B cell (primary cell): ENCODE results near the gene TEX11. TPM values are rescaled to one million over a fixed set of nuclear protein-coding genes. Genes with fewer than 3 reads are reported as not detected.

Experiments
- ATAC-seq: fragments of 200-7000 bp; cut with Tn5 transposase; one replicate; pipeline ENCODE4 v1.10.0; 2021; ENCODE audit warnings: low read depth, mild to moderate bottlenecking, moderate number of reproducible peaks, moderate library complexity
- CTCF ChIA-PET: fragments of 350-600 bp; sonication (Branson Sonifier 250); formaldehyde crosslinking; loops from one replicate; lab custom pipeline; 2021; ENCODE audit warnings: antibody characterized with exemption, inconsistent platforms; lab: Charles Lee
- POLR2A ChIA-PET: fragments of 350-600 bp; sonication (Branson Sonifier 250); formaldehyde crosslinking; loops from one replicate; lab custom pipeline; 2021; ENCODE audit warnings: antibody characterized with exemption; lab: Charles Lee
- DNase-seq: peaks from one replicate; pipeline ENCODE4 v3.0.0; 2013
- H2AFZ ChIP-seq: 2 replicates; pipeline ENCODE4 v1.6.1; 2012; ENCODE audit warnings: mild to moderate bottlenecking, low read depth, low read length; ENCODE audit not compliant: insufficient read depth, poor library complexity, severe bottlenecking
- H3K27ac ChIP-seq, 2 donors: 1 replicate in 1 of 2; 2 replicates in 1 of 2; pipeline ENCODE4 v1.5.1; 2012 to 2013; ENCODE audit warnings: low read length in 2 of 2, mild to moderate bottlenecking in 2 of 2, moderate library complexity in 1 of 2
- H3K27me3 ChIP-seq, 4 experiments: fragments of 200-600 bp in 1 of 4; sonication (generic) in 1 of 4; replicated peaks in 1 of 4; 1 replicate in 2 of 4; 2 replicates in 2 of 4; pipeline versions ENCODE4 v1.6.1 to v1.7.0; 2013 to 2016; ENCODE audit warnings: low read length in 3 of 4, mild to moderate bottlenecking in 2 of 4, mixed read lengths in 1 of 4, moderate library complexity in 1 of 4; ENCODE audit not compliant: insufficient read depth in 4 of 4, control insufficient read depth in 3 of 4; ENCODE audit errors: control extremely low read depth in 1 of 4
- H3K36me3 ChIP-seq, 2 experiments: replicated peaks in 1 of 2; 1 replicate in 1 of 2; 2 replicates in 1 of 2; pipeline versions ENCODE4 v1.6.1 to v1.7.1; 2013; ENCODE audit warnings: low read length in 1 of 2; ENCODE audit not compliant: insufficient read depth in 2 of 2, control insufficient read depth in 1 of 2; ENCODE audit errors: control extremely low read depth in 1 of 2, extremely low read depth in 1 of 2
- H3K4me1 ChIP-seq, 2 donors: fragments of 200-600 bp in 1 of 2; sonication (generic) in 1 of 2; 1 replicate in 1 of 2; 2 replicates in 1 of 2; pipeline versions ENCODE4 v1.5.1 to v1.6.1; 2013 to 2017; ENCODE audit warnings: low read length in 2 of 2; ENCODE audit not compliant: control insufficient read depth in 2 of 2, insufficient read depth in 2 of 2
- H3K4me2 ChIP-seq: replicated peaks from 2 replicates; pipeline ENCODE3; 2012; ENCODE audit warnings: mild to moderate bottlenecking, low read depth, low read length; ENCODE audit not compliant: poor library complexity, severe bottlenecking
- H3K4me3 ChIP-seq, 5 experiments: fragments of 200-600 bp in 1 of 5; sonication (generic) in 1 of 5; 1 replicate in 3 of 5; 2 replicates in 2 of 5; pipeline versions ENCODE4 v1.5.1 to v1.7.0; 2011 to 2016; ENCODE audit warnings: low read length in 4 of 5, mild to moderate bottlenecking in 4 of 5, low read depth in 2 of 5, control low read depth in 1 of 5, moderate library complexity in 1 of 5; ENCODE audit not compliant: insufficient read depth in 1 of 5; ENCODE audit errors: control extremely low read depth in 1 of 5, extremely low read depth in 1 of 5
- H3K79me2 ChIP-seq: fragments of 200-600 bp; sonication (generic); one replicate; pipeline ENCODE4 v1.6.0; 2016; ENCODE audit warnings: low read length; ENCODE audit not compliant: control insufficient read depth, insufficient read depth
- H3K9ac ChIP-seq: fragments of 200-600 bp; sonication (generic); 2 replicates; pipeline ENCODE4 v1.6.1; 2017; ENCODE audit warnings: mild to moderate bottlenecking, low read length, moderate library complexity
- H3K9me3 ChIP-seq, 3 donors: one replicate each; pipeline versions ENCODE4 v1.6.1 to v1.7.1; 2013; ENCODE audit warnings: low read length in 2 of 3; ENCODE audit not compliant: control insufficient read depth in 2 of 3, insufficient read depth in 1 of 3; ENCODE audit errors: control extremely low read depth in 1 of 3
- H4K20me1 ChIP-seq: 2 replicates; pipeline ENCODE4 v1.6.0; 2012; ENCODE audit warnings: mild to moderate bottlenecking, low read length; ENCODE audit not compliant: insufficient read depth, control insufficient read depth, poor library complexity, severe bottlenecking
- H3K27ac Mint-ChIP-seq: one replicate; pipeline ENCODE4 v1.8.0; 2021; ENCODE audit warnings: mixed read lengths
- H3K27me3 Mint-ChIP-seq: one replicate; pipeline ENCODE4 v1.8.0; 2021; ENCODE audit warnings: mixed read lengths
- H3K4me1 Mint-ChIP-seq: one replicate; pipeline ENCODE4 v1.8.0; 2021; ENCODE audit warnings: mixed read lengths
- H3K4me3 Mint-ChIP-seq: one replicate; pipeline ENCODE4 v1.8.0; 2021; ENCODE audit warnings: mixed read lengths
- H3K9me3 Mint-ChIP-seq: one replicate; pipeline ENCODE4 v1.8.0; 2022; ENCODE audit warnings: mixed read lengths; ENCODE audit not compliant: insufficient read depth
- CTCF ChIP-seq: fragments of 200-600 bp; IDR thresholded peaks from one replicate; pipeline ENCODE4 v1.8.0; 2022; ENCODE audit warnings: antibody characterized with exemption, mild to moderate bottlenecking
- EZH2 ChIP-seq: IDR thresholded peaks from 2 replicates; pipeline ENCODE4 v1.6.1; 2012; ENCODE audit warnings: borderline replicate concordance, low read depth, mild to moderate bottlenecking, moderate library complexity, low read length; ENCODE audit not compliant: insufficient read depth, poor library complexity, severe bottlenecking
- WGBS: methylation state at CpG from one replicate; pipeline ENCODE4 v1.1.5; 2013; ENCODE audit warnings: missing lambda C conversion rate; ENCODE audit not compliant: insufficient coverage; 5-methylcytosine and 5-hydroxymethylcytosine counted together
- intact Hi-C: fragments of 100-400 bp; cut with micrococcal nuclease; formaldehyde crosslinking; loops from one replicate; pipeline ENCODE4 v1.10.0; 2022
- polyA plus RNA-seq: library from polyadenylated mRNA; depleted of rRNA; stranded (reverse); fragments of >200 nt; gene quantifications from 2 replicates; pipeline ENCODE4 v1.2.3, GENCODE V29; 2012
- total RNA-seq, 2 donors: library from RNA; stranded (reverse); fragments of 120-200 nt in 1 of 2; gene quantifications; 1 replicate in 1 of 2; 2 replicates in 1 of 2; pipeline versions ENCODE4 v1.2.3 to v1.2.4, GENCODE V29; 2013 to 2022

Gene TEX11
- total and polyA plus RNA-seq, 2 donors (not counting 1 experiment from before 2014, with no cell fraction given): not detected

GRCh38 chrX:70488856-70489255 lies 419.7 kb downstream of the TEX11 start:
- H3K9me3 ChIP-seq: no peaks in the 10 kb centered on the region
- H3K4me3 ChIP-seq: no peak overlapping the region
- no peak overlapping the region for H3K27ac ChIP-seq
- ChIA-PET POLR2A (no interaction called here), CTCF (no interaction called here)
- ATAC-seq: no peak
- no peaks in the 10 kb centered on the region for H3K27me3 ChIP-seq
- no peaks in the 10 kb centered on the region for H4K20me1 ChIP-seq
- DNase-seq: no peak
- H3K79me2 ChIP-seq: no peaks in the 10 kb centered on the region
- H3K9me3 Mint-ChIP-seq: no peaks in the 10 kb centered on the region
- H3K4me2 ChIP-seq: no peak overlapping the region
- H3K9ac ChIP-seq: no peak overlapping the region
- no peak overlapping the region for H2AFZ ChIP-seq
- H3K4me3 Mint-ChIP-seq: no peak overlapping the region
- H3K4me1 ChIP-seq: no peaks in the 10 kb centered on the region
- H3K36me3 ChIP-seq: no peaks in the 10 kb centered on the region
- TF ChIP-seq CTCF (no peak), EZH2 (no peak)
- WGBS: no CpG with 5 or more reads among the region's 2 CpGs
- no peak overlapping the region for H3K27ac Mint-ChIP-seq
- H3K4me1 Mint-ChIP-seq: no peaks in the 10 kb centered on the region
- intact Hi-C loops: no loop called here
- no peaks in the 10 kb centered on the region for H3K27me3 Mint-ChIP-seq

DNA sequence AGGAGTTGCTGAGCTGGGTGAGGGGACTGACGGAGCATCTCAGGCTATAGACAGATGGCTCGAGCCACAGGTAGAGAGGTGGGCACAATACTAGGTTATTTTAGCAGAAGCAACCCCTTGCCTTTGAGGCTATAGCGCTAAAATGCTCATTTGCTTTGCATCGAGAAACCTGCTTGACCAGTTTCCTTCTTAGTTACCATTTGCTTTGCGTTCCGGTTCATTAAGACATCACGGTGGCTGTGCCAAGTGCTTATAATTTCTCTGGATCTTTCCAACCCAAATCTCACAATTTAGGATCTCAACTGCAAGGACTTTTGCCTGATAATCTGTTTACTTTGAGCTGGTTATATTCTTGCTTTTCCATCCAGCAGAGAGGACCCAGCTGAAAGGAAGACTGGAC lies 423.0 kb downstream of the TEX11 start:
- Histone ChIP-seq H3K79me2 (no peaks in the 10 kb centered on the region), H3K9me3 (no peaks in the 10 kb centered on the region), H3K4me2 (no peak overlapping the region), H3K4me1 (no peaks in the 10 kb centered on the region), H3K27me3 (no peaks in the 10 kb centered on the region), H3K27ac (no peak overlapping the region), H3K36me3 (no peaks in the 10 kb centered on the region), H2AFZ (no peak overlapping the region), H4K20me1 (no peaks in the 10 kb centered on the region), H3K4me3 (no peak overlapping the region), H3K9ac (no peak overlapping the region)
- intact Hi-C loops: no loop called here
- H3K4me3 Mint-ChIP-seq: no peak overlapping the region
- no peaks in the 10 kb centered on the region for H3K4me1 Mint-ChIP-seq
- CTCF ChIA-PET: no interaction called here
- no peaks in the 10 kb centered on the region for H3K9me3 Mint-ChIP-seq
- no peaks in the 10 kb centered on the region for H3K27me3 Mint-ChIP-seq
- H3K27ac Mint-ChIP-seq: no peak overlapping the region
- POLR2A ChIA-PET: no interaction called here
- DNase-seq (no peak), ATAC-seq (no peak)
- TF ChIP-seq CTCF: no peak
- no peak for TF ChIP-seq EZH2
- WGBS: 100% methylated on average over 4 of the region's 7 CpGs
